HG03175 (cell line): ENCODE data around the gene CTSG.
"Not testable (repeated sequence)": the region's sequence is repeated elsewhere in the genome, so short reads cannot be mapped to it uniquely, and the experiment has no call there.

Experiments used
- ATAC-seq: cut with Tn5 transposase; IDR thresholded peaks from one replicate; pipeline ENCODE4 v1.9.1; 2021; ENCODE audit warnings: mild to moderate bottlenecking, moderate library complexity; ENCODE audit not compliant: unreplicated experiment

Gene CTSG

DNA sequence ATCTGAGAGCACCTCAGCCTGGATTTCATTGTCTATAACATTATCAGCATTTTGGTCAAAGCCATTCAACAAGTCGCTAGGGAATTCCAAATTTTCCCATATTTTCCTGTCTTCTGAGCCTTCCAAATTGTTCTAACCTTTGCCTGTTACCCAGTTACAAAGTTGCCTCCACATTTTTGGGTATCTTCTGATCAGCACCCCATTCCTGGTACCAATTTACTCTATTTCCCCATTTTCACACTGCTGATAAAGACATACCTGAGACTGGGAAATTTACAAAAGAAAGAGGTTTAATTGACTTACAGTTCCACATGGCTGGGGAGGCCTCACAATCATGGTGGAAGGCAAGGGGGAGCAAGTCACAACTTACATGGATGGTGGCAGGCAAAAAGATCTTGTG is 27.0 kb downstream of the CTSG start:
- ATAC-seq = not testable (repeated sequence)

GRCh38 chr14:24542346-24542936 is 33.6 kb downstream of the CTSG start:
- ATAC-seq = no peak

DNA sequence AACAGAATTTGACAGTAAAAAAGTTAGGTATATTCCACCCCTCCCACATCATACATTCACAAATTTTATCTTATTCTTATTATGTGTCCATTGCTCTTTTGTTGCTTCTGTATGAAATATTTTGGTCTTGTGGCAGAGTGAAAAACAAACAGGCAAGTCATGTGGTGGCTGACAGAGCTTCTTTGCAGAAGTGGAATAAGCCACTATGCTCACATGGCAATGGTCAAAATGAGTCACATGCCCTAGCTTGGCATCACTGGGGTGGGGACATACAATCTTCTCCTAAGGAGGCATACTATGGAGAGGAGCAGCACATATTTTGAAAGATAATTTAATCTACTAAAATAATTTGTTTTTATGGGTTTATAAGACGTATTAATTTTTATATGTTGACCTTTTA is 40.3 kb downstream of the CTSG start:
- ATAC-seq = no peak

DNA sequence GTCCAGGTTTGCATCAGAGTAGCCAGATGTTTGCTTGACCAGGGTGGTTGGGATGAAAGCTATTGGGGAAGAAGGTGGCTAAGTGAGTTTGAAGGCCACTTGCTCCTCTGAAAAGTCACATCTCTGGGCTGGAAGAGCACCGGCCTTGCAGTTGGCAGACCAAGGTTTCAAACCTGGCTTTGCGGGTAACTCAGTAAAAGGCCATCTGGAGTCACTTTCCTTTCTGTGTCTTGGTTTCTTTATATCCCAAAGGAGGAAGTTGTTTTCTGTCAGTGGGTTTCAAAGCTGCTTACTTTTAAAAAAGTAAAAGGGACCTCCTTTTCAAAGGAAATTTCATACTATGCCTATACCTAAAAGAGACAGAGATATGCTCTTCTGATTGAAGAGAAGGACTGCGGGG is 41.8 kb downstream of the CTSG start:
- no peak for ATAC-seq

GRCh38 chr14:24525877-24526620 is 50.0 kb downstream of the CTSG start:
- ATAC-seq = not testable (repeated sequence)
